Measurements from ENCODE around the gene EIF4B.

EIF4B gene

GRCh38 chr12:53071591-53072551 lies 65.6 kb downstream of the EIF4B start:
- DNase-seq, result no peak

DNA sequence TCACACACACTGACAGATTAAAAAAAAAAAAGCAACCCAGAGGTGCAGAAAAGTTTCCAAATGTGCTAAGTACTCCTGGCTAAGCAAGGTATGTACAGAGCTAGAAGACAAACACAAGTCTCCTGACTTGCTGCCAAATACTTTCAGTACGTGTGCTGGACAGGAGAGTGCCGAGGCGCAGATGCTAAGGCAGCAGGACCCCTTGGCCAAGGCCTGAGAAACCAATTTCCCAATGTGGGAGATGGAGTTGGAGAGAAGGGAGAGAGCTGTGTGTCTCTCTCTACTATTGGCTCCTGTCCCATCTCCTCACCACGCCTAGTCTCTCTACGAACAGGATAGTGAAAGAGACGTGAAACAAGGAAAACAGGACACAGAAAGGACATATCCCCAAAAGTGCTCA lies 67.6 kb downstream of the EIF4B start:
- no peak for DNase-seq

DNA sequence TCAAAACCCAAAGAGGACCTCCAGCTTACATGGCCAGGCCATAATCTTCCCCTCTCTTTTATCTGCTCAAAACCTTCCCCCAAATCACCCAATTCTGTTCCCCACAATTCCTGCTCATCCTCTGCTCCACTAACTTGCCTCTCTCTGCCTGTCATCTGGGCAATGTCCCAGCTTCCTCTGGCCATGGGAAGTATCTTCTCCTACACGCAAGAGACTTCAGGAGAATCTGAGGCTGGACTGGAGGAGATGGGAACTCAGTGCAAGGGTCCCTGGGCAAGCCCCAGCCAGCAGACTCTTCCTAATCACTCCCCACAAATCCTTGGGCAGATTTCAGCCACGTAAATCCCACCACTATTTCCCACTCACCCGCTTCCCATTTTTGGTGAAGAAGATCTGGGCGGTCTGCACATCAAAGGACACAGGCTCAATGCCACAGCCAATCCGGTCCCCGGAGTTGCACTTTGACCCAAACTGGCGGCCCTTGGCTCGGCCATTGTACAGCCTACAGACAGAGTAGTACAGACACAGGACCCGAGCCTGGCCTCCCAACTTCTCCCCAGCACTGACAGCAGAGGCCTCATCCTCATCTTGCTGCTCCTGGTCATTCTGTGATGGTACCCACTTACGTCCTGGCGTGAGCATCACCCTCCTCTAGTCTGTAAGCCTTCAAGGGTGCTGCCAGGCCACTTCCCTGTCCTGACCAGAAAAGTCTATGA lies 68.2 kb downstream of the EIF4B start:
- no peak for DNase-seq

GRCh38 chr12:53074999-53075370 lies 68.7 kb downstream of the EIF4B start:
- no peak for DNase-seq

DNA sequence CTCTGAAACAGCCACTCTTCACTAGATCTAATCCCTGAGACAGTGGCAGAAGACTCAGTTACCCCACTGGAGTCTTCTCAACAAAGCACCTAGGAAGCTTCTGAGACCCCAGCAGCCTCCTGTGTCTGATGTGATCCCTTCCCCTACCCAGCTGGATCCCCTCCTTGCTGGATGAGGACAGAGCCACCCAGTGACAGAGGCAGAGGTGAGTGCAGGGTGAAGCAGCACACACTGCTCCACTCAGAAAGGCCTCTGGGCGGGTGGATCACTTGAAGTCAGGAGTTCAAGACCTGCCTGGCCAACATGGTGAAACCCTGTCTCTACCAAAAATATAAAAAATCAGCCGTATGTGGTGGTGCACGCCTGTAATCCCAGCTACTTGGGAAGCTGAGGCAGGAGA lies 70.2 kb downstream of the EIF4B start:
- no peak for DNase-seq

- no peak for DNase-seq
These were observed 70.8 kb downstream of the EIF4B start for GRCh38 chr12:53077030-53077429.

DNA sequence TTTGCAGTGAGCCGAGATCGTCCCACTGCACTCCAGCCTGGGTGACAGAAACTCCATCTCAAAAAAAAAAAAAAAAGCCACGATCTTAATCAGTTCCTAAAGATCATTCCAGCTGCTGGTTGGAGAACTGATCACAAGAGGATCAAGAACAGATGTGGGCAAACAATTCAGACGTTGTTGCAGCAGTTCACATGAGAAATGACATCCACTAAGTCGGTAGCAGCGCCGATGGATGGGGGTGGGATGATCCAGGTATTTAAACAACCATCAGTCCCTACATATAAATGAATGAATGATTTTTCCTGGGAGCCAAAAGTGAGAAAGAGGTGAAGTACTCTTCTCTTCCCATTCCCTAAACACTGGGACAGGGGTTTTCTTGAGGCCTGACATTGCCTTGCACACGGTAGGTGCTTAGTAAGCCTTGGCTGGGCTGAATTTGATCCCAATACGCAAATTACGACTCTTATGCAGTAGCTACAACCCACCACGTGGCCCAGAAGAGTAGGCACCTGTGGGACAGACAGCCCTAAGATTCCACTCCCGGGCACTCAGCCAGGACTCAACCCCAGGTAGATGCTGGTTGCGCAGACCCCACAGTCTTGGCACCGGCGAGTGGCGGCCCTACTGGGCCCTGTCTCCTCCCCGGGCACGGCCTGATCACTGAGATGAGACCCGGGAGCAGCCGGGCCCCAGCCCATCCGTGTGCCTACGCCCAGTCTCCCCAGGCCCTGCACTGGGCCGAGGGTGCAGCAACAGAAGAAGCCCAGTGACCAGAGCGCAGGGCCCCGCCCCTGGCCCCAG lies 72.4 kb downstream of the EIF4B start:
- no peak for DNase-seq

DNA sequence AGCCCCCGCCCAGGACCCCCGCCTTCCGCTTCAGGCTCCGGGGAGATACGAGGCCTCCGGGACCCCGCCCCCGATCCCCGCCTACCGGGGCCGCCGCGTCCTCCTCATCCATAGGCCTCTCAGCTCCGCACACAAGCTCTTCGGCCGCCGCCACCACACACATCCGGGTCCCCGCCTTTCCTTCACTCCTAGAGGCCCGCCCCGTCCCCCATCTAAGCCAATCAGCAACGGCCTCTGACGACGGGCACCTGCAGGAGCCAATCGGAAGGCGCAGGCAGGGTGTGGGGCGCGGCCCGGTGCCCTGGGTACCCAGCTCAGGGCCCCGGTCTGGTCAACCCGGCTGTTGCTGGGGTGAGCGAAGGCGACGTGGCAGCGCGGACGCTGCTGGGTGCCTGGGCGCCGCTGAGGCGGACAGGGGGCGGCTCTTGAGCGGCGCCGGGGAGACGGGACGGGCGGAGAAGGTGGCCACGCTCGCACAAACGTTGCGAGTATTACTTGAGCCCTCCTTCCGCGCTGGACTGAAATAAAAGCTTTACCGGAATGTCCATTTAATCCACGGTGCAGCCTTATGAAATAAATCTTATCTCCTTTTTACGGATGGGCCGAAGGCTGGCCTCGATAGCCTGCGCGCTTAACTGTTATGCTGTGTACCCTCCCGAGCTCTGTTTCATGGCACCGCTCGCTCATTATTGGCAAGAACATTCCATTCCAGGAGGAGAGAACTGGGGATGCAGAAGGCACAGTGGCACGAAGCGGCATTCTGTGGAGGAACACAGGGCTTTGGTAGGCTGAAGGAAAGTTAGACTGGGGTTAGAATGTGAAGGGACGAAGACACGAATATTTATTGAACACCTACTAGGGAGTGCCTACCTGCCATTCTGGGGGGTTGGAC lies 73.2 kb downstream of the EIF4B start, which contains the start of gene SPRYD3:
TSS of gene SPRYD3 (minus strand) at position 165 of the 892 bp plus-strand sequence. CDS start at position 108, 57 bp downstream.
- peak; percentile 97 for DNase-seq

DNA sequence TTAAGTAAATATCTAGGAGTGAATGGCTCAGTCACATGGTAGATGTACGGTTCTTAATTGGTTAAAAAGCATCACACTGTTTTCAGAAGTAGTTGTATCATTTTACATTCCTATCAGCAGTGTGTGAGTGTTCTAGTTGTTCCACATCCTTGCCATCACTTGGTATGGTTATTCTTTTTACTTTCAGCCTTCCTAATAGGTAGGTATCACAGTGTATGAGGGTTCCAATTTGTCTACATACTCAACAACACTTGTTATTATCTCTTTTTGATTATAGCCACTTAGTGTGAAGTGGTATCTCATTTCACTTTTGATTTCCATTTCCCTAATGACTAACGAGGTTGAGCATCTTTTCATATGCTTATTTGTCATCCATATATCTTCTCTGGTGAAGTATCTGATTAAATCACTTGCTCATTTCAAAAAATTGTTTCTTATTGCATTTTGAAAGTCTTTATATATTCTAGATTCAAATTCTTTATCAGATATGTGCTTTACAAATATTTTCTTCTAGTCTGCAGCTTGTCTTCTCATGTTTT lies 76.5 kb downstream of the EIF4B start:
- no peak for DNase-seq

DNA sequence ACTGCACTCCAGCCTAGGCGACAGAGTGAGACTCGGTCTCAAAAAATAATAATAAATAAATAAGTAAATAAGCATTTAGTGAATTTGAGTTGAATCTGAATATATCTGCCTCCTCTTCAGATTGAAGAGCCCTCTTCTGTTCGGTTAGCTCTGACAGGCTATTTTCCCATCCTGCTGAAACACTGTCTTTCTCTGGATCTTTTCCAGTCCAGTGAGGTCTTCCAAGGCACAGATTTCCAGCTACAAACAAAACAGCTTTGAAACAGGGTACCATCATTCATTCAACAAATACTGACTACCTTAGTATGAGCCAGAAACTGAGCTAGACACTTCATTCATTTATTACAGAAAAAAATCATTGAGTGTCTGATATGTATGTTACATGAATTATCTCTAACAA lies 80.1 kb downstream of the EIF4B start:
- DNase-seq, result no peak

DNA sequence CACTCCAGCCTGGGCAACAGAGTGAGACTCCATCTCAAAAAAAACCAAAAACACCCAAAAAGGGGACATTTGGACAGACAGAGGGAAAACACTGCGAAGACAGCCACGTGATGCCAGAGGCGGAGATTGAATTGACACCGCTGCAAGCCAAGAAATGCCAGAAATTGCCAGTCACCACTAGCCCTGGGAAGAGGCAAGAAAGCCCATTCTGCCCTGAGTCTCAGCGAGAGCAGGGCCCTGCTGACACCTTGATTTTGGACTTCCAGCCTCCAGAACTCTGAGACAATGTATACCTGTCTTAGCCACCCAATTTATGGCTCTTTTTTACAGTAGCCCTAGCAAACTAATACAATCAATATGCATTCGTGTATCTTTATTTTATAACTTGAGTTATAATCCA lies 83.8 kb downstream of the EIF4B start:
- no peak for DNase-seq

GRCh38 chr12:53090554-53090953 lies 84.3 kb downstream of the EIF4B start:
- DNase-seq, result no peak

- no peak for DNase-seq
These were observed 85.5 kb downstream of the EIF4B start for GRCh38 chr12:53091756-53092155.

Measured in NCI-H2107 (cell line).